Liver (tissue), 9 donors: ENCODE results near the gene CACNA1C. TPM values are rescaled to one million over a fixed set of nuclear protein-coding genes. Genes with fewer than 3 reads are reported as not detected.

ENCODE experiments used
- DNase-seq: peaks from one replicate; pipeline ENCODE4 v3.0.0-alpha.2; 2017; ENCODE audit warnings: low spot score
- H3K27ac ChIP-seq, 2 donors: one replicate each; pipeline ENCODE4 v1.7.0; 2013; ENCODE audit warnings: inconsistent platforms in 2 of 2, low read length in 2 of 2, control low read depth in 1 of 2, low read depth in 1 of 2, mild to moderate bottlenecking in 1 of 2
- H3K27me3 ChIP-seq, 4 donors: one replicate each; pipeline versions ENCODE4 v1.6.1 to v1.7.0; 2013; ENCODE audit warnings: low read length in 3 of 4, inconsistent platforms in 1 of 4, mild to moderate bottlenecking in 1 of 4, moderate library complexity in 1 of 4; ENCODE audit not compliant: control insufficient read depth in 4 of 4, insufficient read depth in 4 of 4
- H3K36me3 ChIP-seq, 4 donors: one replicate each; pipeline versions ENCODE4 v1.6.1 to v1.7.0; 2013; ENCODE audit warnings: low read length in 3 of 4, mild to moderate bottlenecking in 3 of 4, low read depth in 1 of 4, moderate library complexity in 1 of 4; ENCODE audit not compliant: control insufficient read depth in 4 of 4, insufficient read depth in 3 of 4
- H3K4me1 ChIP-seq, 4 donors: one replicate each; pipeline versions ENCODE4 v1.6.1 to v1.7.0; 2013; ENCODE audit warnings: low read length in 3 of 4, mild to moderate bottlenecking in 3 of 4, moderate library complexity in 1 of 4; ENCODE audit not compliant: control insufficient read depth in 4 of 4, insufficient read depth in 4 of 4
- H3K4me3 ChIP-seq, 3 donors: one replicate each; pipeline versions ENCODE4 v1.6.1 to v1.7.0; 2013; ENCODE audit warnings: low read length in 3 of 3, control low read depth in 1 of 3, low read depth in 1 of 3, mild to moderate bottlenecking in 1 of 3
- H3K9ac ChIP-seq, 2 donors: one replicate each; pipeline ENCODE4 v1.7.0; 2013; ENCODE audit warnings: low read length in 2 of 2, mild to moderate bottlenecking in 2 of 2, moderate library complexity in 2 of 2, control low read depth in 1 of 2, low read depth in 1 of 2
- H3K9me3 ChIP-seq, 4 donors: one replicate each; pipeline versions ENCODE4 v1.6.1 to v1.7.0; 2013; ENCODE audit warnings: low read length in 3 of 4; ENCODE audit not compliant: control insufficient read depth in 4 of 4
- ATF3 ChIP-seq: IDR thresholded peaks from 2 replicates; pipeline ENCODE4 v1.6.1; 2016; ENCODE audit warnings: antibody characterized with exemption
- CTCF ChIP-seq: fragments of 150-350 bp; IDR thresholded peaks from 2 replicates; pipeline ENCODE4 v1.5.1; 2017; ENCODE audit warnings: improper control_type of control experiment, low read depth, low read length; ENCODE audit not compliant: missing input control
- EGR1 ChIP-seq, 2 donors: IDR thresholded peaks; 2 replicates each; pipeline ENCODE4 v1.6.1; 2016 to 2018; ENCODE audit warnings: antibody characterized with exemption in 2 of 2, low read depth in 2 of 2
- FOXA1 ChIP-seq: IDR thresholded peaks from 2 replicates; pipeline ENCODE4 v1.6.1; 2016; ENCODE audit warnings: antibody characterized with exemption
- FOXA2 ChIP-seq: IDR thresholded peaks from 2 replicates; pipeline ENCODE4 v1.6.1; 2016; ENCODE audit warnings: antibody characterized with exemption
- GABPA ChIP-seq, 2 donors: IDR thresholded peaks in 1 of 2; conservative IDR thresholded peaks in 1 of 2; 2 replicates each; pipeline ENCODE4 v1.6.1; 2016; ENCODE audit warnings: antibody characterized with exemption in 2 of 2, mild to moderate bottlenecking in 1 of 2, moderate library complexity in 1 of 2
- HNF4A ChIP-seq, 2 donors: conservative IDR thresholded peaks; 2 replicates each; pipeline ENCODE4 v1.6.1; 2016; ENCODE audit warnings: antibody characterized with exemption in 2 of 2, mild to moderate bottlenecking in 2 of 2
- HNF4G ChIP-seq: IDR thresholded peaks from 2 replicates; pipeline ENCODE4 v1.6.1; 2016; ENCODE audit warnings: antibody characterized with exemption
- JUND ChIP-seq, 2 donors: IDR thresholded peaks; 2 replicates each; pipeline ENCODE4 v1.6.1; 2016; ENCODE audit warnings: antibody characterized with exemption in 2 of 2
- NR2F2 ChIP-seq: IDR thresholded peaks from 2 replicates; pipeline ENCODE4 v1.6.1; 2016; ENCODE audit warnings: antibody characterized with exemption
- RAD21 ChIP-seq, 2 donors: IDR thresholded peaks; 2 replicates each; pipeline ENCODE4 v1.6.1; 2016; ENCODE audit warnings: antibody characterized with exemption in 2 of 2, mild to moderate bottlenecking in 2 of 2
- RXRA ChIP-seq, 2 donors: IDR thresholded peaks; 2 replicates each; pipeline ENCODE4 v1.6.1; 2017 to 2018; ENCODE audit warnings: antibody characterized with exemption in 2 of 2, mild to moderate bottlenecking in 1 of 2
- TAF1 ChIP-seq: conservative IDR thresholded peaks from 2 replicates; pipeline ENCODE4 v1.6.1; 2016; ENCODE audit warnings: antibody characterized with exemption, mild to moderate bottlenecking
- YY1 ChIP-seq: IDR thresholded peaks from 2 replicates; pipeline ENCODE4 v1.6.1; 2016; ENCODE audit warnings: antibody characterized with exemption, mild to moderate bottlenecking
- ZBTB33 ChIP-seq: IDR thresholded peaks from 2 replicates; pipeline ENCODE4 v1.6.1; 2016; ENCODE audit warnings: antibody characterized with exemption
- WGBS: extraction: QIAGEN DNeasy Blood & Tissue Kit; methylation state at CpG from one replicate; pipeline ENCODE4 v1.1.7; 2013; 5-methylcytosine and 5-hydroxymethylcytosine counted together
- polyA plus RNA-seq, 2 donors: library from polyadenylated mRNA; stranded (reverse) in 1 of 2; unstranded in 1 of 2; fragments of 200-250 nt in 1 of 2; fragments of >200 nt in 1 of 2; fragmentation: Nextera tagmentation in 1 of 2; extraction: Ambion mirVana in 1 of 2; gene quantifications; one replicate each; pipeline versions ENCODE4 v1.2.1 to v1.2.3, GENCODE V29; 2013 to 2015
- total RNA-seq, 2 donors: library from RNA; depleted of rRNA; stranded (reverse); fragments of >200 nt; gene quantifications; one replicate each; pipeline ENCODE4 v1.2.3, GENCODE V29; 2014
- donor health status: healthy.
- donor health status: healthy.
- donor health status: healthy.
- donor health status: healthy.
- donor health status: healthy.

CACNA1C gene
- total and polyA plus RNA-seq, 4 donors: 0.23 to 1.9 (median 0.41) TPM

- TF ChIP-seq RAD21 (IDR thresholded peaks at IDR 0.05) (peak; percentile 73 to 85), HNF4G (no peak), CTCF (peak; percentile 95)
These were observed 18.0 kb upstream of the CACNA1C start for GRCh38 chr12:2034633-2035430.

GRCh38 chr12:2035431-2036055, 17.2 kb upstream of the CACNA1C start:
- no peaks in the 10 kb centered on the region for H3K36me3 ChIP-seq
- TF ChIP-seq FOXA1: no peak
- no peak for TF ChIP-seq GABPA (IDR thresholded peaks at IDR 0.05 in 1 of 2, conservative IDR thresholded peaks at IDR 0.05 in 1 of 2)
- TF ChIP-seq FOXA2: no peak
- TF ChIP-seq ZBTB33: no peak
- no peak for TF ChIP-seq HNF4G
- TF ChIP-seq YY1: no peak
- no peaks in the 10 kb centered on the region for H3K27me3 ChIP-seq
- WGBS: 67% methylated on average over 15 of the region's 15 CpGs
- DNase-seq: no peak
- peak overlapping the region in 2 of 3 donors; percentile 36 to 52 for H3K4me3 ChIP-seq
- H3K27ac ChIP-seq: no peak overlapping the region
- no peaks in the 10 kb centered on the region for H3K9me3 ChIP-seq
- H3K9ac ChIP-seq: no peak overlapping the region
- H3K4me1 ChIP-seq: peaks cover 0 to 10% (median 6%) of the 10 kb centered on the region in 4 donors

More at GRCh38 chr12:2034633-2035430, 18.0 kb upstream of the CACNA1C start:
- Histone ChIP-seq H3K4me3 (peak overlapping the region in 2 of 3 donors; percentile 36 to 52), H3K27ac (no peak overlapping the region), H3K27me3 (no peaks in the 10 kb centered on the region), H3K9ac (peak overlapping the region in 1 of 2 donors; percentile 3), H3K4me1 (peaks cover 0 to 10% (median 6%) of the 10 kb centered on the region in 4 donors), H3K36me3 (no peaks in the 10 kb centered on the region), H3K9me3 (no peaks in the 10 kb centered on the region)
- DNase-seq: peak; percentile 94
- WGBS: 11% methylated on average over 47 of the region's 47 CpGs

GRCh38 chr12:2039034-2039433, 13.8 kb upstream of the CACNA1C start:
- Histone ChIP-seq H3K27ac (no peak overlapping the region), H3K9ac (no peak overlapping the region), H3K27me3 (no peaks in the 10 kb centered on the region), H3K4me3 (no peak overlapping the region), H3K9me3 (no peaks in the 10 kb centered on the region), H3K36me3 (no peaks in the 10 kb centered on the region), H3K4me1 (peaks cover 0 to 10% (median 6%) of the 10 kb centered on the region in 4 donors)
- no peak for DNase-seq
- TF ChIP-seq TAF1: no peak
- TF ChIP-seq GABPA (IDR thresholded peaks at IDR 0.05 in 1 of 2, conservative IDR thresholded peaks at IDR 0.05 in 1 of 2): no peak
- TF ChIP-seq RAD21 (IDR thresholded peaks at IDR 0.05): no peak
- no peak for TF ChIP-seq YY1
- TF ChIP-seq ATF3: no peak
- TF ChIP-seq CTCF: no peak
- TF ChIP-seq JUND (IDR thresholded peaks at IDR 0.05): no peak
- no peak for TF ChIP-seq HNF4A (conservative IDR thresholded peaks at IDR 0.05)
- no peak for TF ChIP-seq HNF4G
- TF ChIP-seq RXRA (IDR thresholded peaks at IDR 0.05): no peak
- TF ChIP-seq FOXA1: no peak
- TF ChIP-seq ZBTB33: no peak
- no peak for TF ChIP-seq FOXA2
- TF ChIP-seq EGR1 (IDR thresholded peaks at IDR 0.05; ENCODE audit: low read depth in 2 of 2): no peak
- no peak for TF ChIP-seq NR2F2
